Panc1 (cell line): ENCODE measurements around the gene HOXA10. TPM values are rescaled to one million over a fixed set of nuclear protein-coding genes. Genes with fewer than 3 reads are reported as not detected.

ENCODE experiments used
- ATAC-seq: fragments of 200-7000 bp; cut with Tn5 transposase; 2 replicates; pipeline ENCODE4 v1.9.1; 2020; ENCODE audit warnings: mild to moderate bottlenecking, moderate library complexity
- BruUV-seq: library from RNA; stranded (reverse); fragments of 400-500 nt; replicated peaks from 2 replicates; lab custom pipeline; 2021; lab: Mats Ljungman, UMichigan
- CTCF ChIA-PET: fragments of 300-600 bp; sonication (Branson Sonifier 250); formaldehyde crosslinking; loops from one replicate; lab custom pipeline; 2022; ENCODE audit warnings: antibody characterized with exemption; lab: Charles Lee
- POLR2A ChIA-PET: fragments of 300-600 bp; sonication (Branson Sonifier 250); formaldehyde crosslinking; loops from one replicate; lab custom pipeline; 2022; ENCODE audit warnings: antibody characterized with exemption; lab: Charles Lee
- DNase-seq: peaks from one replicate; pipeline ENCODE4 v3.0.0-alpha.2; 2010; ENCODE audit warnings: low read depth, low spot score
- H3K27ac ChIP-seq: 2 replicates; pipeline ENCODE4 v1.5.1; 2011; ENCODE audit warnings: mild to moderate bottlenecking, low read length, inconsistent platforms
- H3K27me3 ChIP-seq: fragments of 200-500 bp; sonication (Bioruptor generic); 2 replicates; pipeline ENCODE4 v1.6.0; 2014; ENCODE audit warnings: low read length, inconsistent platforms; ENCODE audit not compliant: control insufficient read depth, insufficient read depth
- H3K36me3 ChIP-seq: fragments of 200-500 bp; sonication (Bioruptor generic); 2 replicates; pipeline ENCODE4 v1.5.1; 2014; ENCODE audit warnings: inconsistent platforms, mild to moderate bottlenecking, low read length, moderate library complexity; ENCODE audit not compliant: control insufficient read depth, insufficient read depth
- H3K4me1 ChIP-seq: 2 replicates; pipeline ENCODE4 v1.5.1; 2011; ENCODE audit warnings: inconsistent platforms, mild to moderate bottlenecking, low read length, moderate library complexity; ENCODE audit not compliant: control insufficient read depth, insufficient read depth
- H3K4me3 ChIP-seq, 2 experiments: 2 replicates each; pipeline ENCODE4 v1.5.1; 2011 to 2012; ENCODE audit warnings: low read depth in 2 of 2, low read length in 2 of 2, mild to moderate bottlenecking in 2 of 2, inconsistent platforms in 1 of 2, moderate library complexity in 1 of 2
- H3K9me3 ChIP-seq: fragments of 200-500 bp; sonication (Bioruptor generic); 2 replicates; pipeline ENCODE4 v1.5.1; 2014; ENCODE audit warnings: low read depth, mild to moderate bottlenecking, inconsistent platforms, low read length, moderate library complexity; ENCODE audit not compliant: control insufficient read depth, insufficient read depth
- POLR2AphosphoS5 ChIP-seq: IDR thresholded peaks from 2 replicates; pipeline ENCODE4 v1.6.1; 2012; ENCODE audit warnings: mild to moderate bottlenecking, low read depth, low read length, moderate library complexity
- REST ChIP-seq, 2 experiments: IDR thresholded peaks; 2 replicates each; pipeline ENCODE4 v1.6.1; 2011 to 2012; ENCODE audit warnings: low read depth in 2 of 2, control low read depth in 1 of 2, low read length in 1 of 2, mild to moderate bottlenecking in 1 of 2, moderate library complexity in 1 of 2; ENCODE audit not compliant: insufficient read depth in 1 of 2
- SIN3A ChIP-seq: IDR thresholded peaks from 2 replicates; pipeline ENCODE4 v1.6.1; 2012; ENCODE audit warnings: low read depth, mild to moderate bottlenecking, low read length, moderate library complexity, borderline replicate concordance; ENCODE audit not compliant: insufficient read depth
- TCF7L2 ChIP-seq: IDR thresholded peaks from 2 replicates; pipeline ENCODE4 v1.6.1; 2011; ENCODE audit warnings: mild to moderate bottlenecking, low read depth, low read length, inconsistent platforms
- in situ Hi-C: cut with HindIII; loops from 2 replicates; pipeline ENCODE4 v1.10.0; 2016; ENCODE audit warnings: low sequenced_read_pairs, low pct_unique_long_range_greater_than_20kb
- intact Hi-C: fragments of 100-400 bp; cut with micrococcal nuclease; formaldehyde crosslinking; loops from one replicate; pipeline ENCODE4 v1.10.0; 2022; ENCODE audit not compliant: unreplicated experiment
- total RNA-seq: library from RNA; stranded (reverse); gene quantifications from one replicate; pipeline ENCODE4 v1.2.1, GENCODE V29; 2021; ENCODE audit not compliant: unreplicated experiment
- TF ChIP-seq, protein P1 (sequence below): fragments of 450-650 bp; IDR thresholded peaks from 2 replicates; pipeline ENCODE4 v1.5.1; 2017; ENCODE audit warnings: mild to moderate bottlenecking

HOXA10 gene
- total RNA-seq, 1 experiment from 2014 or later: 0.41 TPM

GRCh38 chr7:27211084-27211446, 36.9 kb upstream of the HOXA10 start:
- Histone ChIP-seq H3K9me3 (no peaks in the 10 kb centered on the region), H3K4me3 (no peak overlapping the region), H3K27me3 (no peaks in the 10 kb centered on the region; the same call in 1 of the 2 replicates), H3K27ac (no peak overlapping the region; the same call in 1 of the 2 replicates), H3K36me3 (no peaks in the 10 kb centered on the region), H3K4me1 (peaks cover 6% of the 10 kb centered on the region)
- intact Hi-C loops: no loop called here
- BruUV-seq: no TSS peak
- CTCF ChIA-PET: interaction anchor here (1.3 kb wide), 1 partner anchor 15 kb away, joined by 3 read pairs; no protein-coding TSS in a partner anchor
- POLR2A ChIA-PET: interaction anchor here (0.6 kb wide), 1 partner anchor 309 kb away, joined by 17 read pairs; no protein-coding TSS in a partner anchor
- DNase-seq: no peak
- ATAC-seq: no peak
- in situ Hi-C loops: no loop called here
- no peak for TF ChIP-seq SIN3A
- TF ChIP-seq, protein P1, sequence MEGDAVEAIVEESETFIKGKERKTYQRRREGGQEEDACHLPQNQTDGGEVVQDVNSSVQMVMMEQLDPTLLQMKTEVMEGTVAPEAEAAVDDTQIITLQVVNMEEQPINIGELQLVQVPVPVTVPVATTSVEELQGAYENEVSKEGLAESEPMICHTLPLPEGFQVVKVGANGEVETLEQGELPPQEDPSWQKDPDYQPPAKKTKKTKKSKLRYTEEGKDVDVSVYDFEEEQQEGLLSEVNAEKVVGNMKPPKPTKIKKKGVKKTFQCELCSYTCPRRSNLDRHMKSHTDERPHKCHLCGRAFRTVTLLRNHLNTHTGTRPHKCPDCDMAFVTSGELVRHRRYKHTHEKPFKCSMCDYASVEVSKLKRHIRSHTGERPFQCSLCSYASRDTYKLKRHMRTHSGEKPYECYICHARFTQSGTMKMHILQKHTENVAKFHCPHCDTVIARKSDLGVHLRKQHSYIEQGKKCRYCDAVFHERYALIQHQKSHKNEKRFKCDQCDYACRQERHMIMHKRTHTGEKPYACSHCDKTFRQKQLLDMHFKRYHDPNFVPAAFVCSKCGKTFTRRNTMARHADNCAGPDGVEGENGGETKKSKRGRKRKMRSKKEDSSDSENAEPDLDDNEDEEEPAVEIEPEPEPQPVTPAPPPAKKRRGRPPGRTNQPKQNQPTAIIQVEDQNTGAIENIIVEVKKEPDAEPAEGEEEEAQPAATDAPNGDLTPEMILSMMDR: no peak
- TF ChIP-seq TCF7L2: no peak
- TF ChIP-seq POLR2AphosphoS5: no peak
- no peak for TF ChIP-seq REST (IDR thresholded peaks at IDR 0.05; ENCODE audit: insufficient read depth in 1 of 2, low read depth in 2 of 2, low read length in 1 of 2)

- H3K27ac ChIP-seq: peak overlapping the region; percentile 46
- in situ Hi-C loops (no loop called here), intact Hi-C loops (no loop called here)
- H3K36me3 ChIP-seq: no peaks in the 10 kb centered on the region
- H3K27me3 ChIP-seq: no peaks in the 10 kb centered on the region; the same call in 1 of the 2 replicates
- ChIA-PET CTCF (interaction anchor here (0.7 to 1.3 kb wide), 2 partner anchors 14 to 372 kb away, joined by 3 to 5 read pairs; no protein-coding TSS in a partner anchor), POLR2A (interaction anchor here (0.6 kb wide), 1 partner anchor 310 kb away, joined by 17 read pairs; no protein-coding TSS in a partner anchor)
- BruUV-seq: no TSS peak
- H3K4me3 ChIP-seq: peak overlapping the region; percentile 37 to 65
- no peak for TF ChIP-seq REST (IDR thresholded peaks at IDR 0.05; ENCODE audit: insufficient read depth in 1 of 2, low read depth in 2 of 2, low read length in 1 of 2)
- TF ChIP-seq, protein P1: peak; percentile 96
- DNase-seq (no peak), ATAC-seq (peak; percentile 92)
- H3K9me3 ChIP-seq: no peaks in the 10 kb centered on the region
- H3K4me1 ChIP-seq: peaks cover 6% of the 10 kb centered on the region
These were observed 36.4 kb upstream of the HOXA10 start for GRCh38 chr7:27210441-27211083.
